NCI-H2081 (cell line): Measurements from ENCODE around the gene SC5D.

Source experiments
- DNase-seq, 2 experiments: peaks; one replicate each; lab custom pipeline; 2025; lab: John Stamatoyannopoulos, UW

The SC5D gene

GRCh38 chr11:121356357-121356756 lies 63.8 kb downstream of the SC5D start:
- DNase-seq = no peak
